Stimulated activated CD4-positive, alpha-beta T cell treated with anti-CD3 and anti-CD28 coated beads, Interleukin-15, amount 100 ng/mL, for 48 hours (primary cell): ENCODE data around the gene TMEM117.
"Not testable (repeated sequence)": the region's sequence is repeated elsewhere in the genome, so short reads cannot be mapped to it uniquely, and the experiment has no call there.

Experiments
- DNase-seq, 2 donors: peaks; one replicate each; pipeline ENCODE4 v3.0.0-alpha.2; 2020; ENCODE audit warnings: low read depth in 2 of 2

The TMEM117 gene

GRCh38 chr12:43840338-43840737 lies 4.5 kb downstream of the TMEM117 start:
- DNase-seq, result no peak

GRCh38 chr12:43841253-43841652 lies 5.4 kb downstream of the TMEM117 start:
- DNase-seq, result no peak

- no peak for DNase-seq
These were observed 6.4 kb downstream of the TMEM117 start for GRCh38 chr12:43842259-43842658.

- not testable (repeated sequence) for DNase-seq
These were observed 11.7 kb downstream of the TMEM117 start for GRCh38 chr12:43847425-43848225.

GRCh38 chr12:43848226-43848507 lies 12.3 kb downstream of the TMEM117 start:
- no peak for DNase-seq

- no peak for DNase-seq
These were observed 12.9 kb downstream of the TMEM117 start for GRCh38 chr12:43848786-43849185.

GRCh38 chr12:43852744-43853143 lies 16.9 kb downstream of the TMEM117 start:
- DNase-seq, result no peak

- no peak for DNase-seq
These were observed 21.1 kb downstream of the TMEM117 start for GRCh38 chr12:43856972-43857371.

GRCh38 chr12:43858096-43858495 lies 22.2 kb downstream of the TMEM117 start:
- DNase-seq, result no peak

- no peak for DNase-seq
These were observed 23.1 kb downstream of the TMEM117 start for GRCh38 chr12:43858991-43859390.

- DNase-seq, result no peak
These were observed 25.3 kb downstream of the TMEM117 start for GRCh38 chr12:43861015-43861839.

GRCh38 chr12:43861840-43862150 lies 25.9 kb downstream of the TMEM117 start:
- DNase-seq, result no peak

- DNase-seq, result no peak
These were observed 28.0 kb downstream of the TMEM117 start for GRCh38 chr12:43863770-43864366.

- not testable (repeated sequence) for DNase-seq
These were observed 28.7 kb downstream of the TMEM117 start for GRCh38 chr12:43864557-43864956.

GRCh38 chr12:43869184-43869583 lies 33.3 kb downstream of the TMEM117 start:
- no peak for DNase-seq

GRCh38 chr12:43869765-43870164 lies 33.9 kb downstream of the TMEM117 start:
- DNase-seq, result not testable (repeated sequence)

- not testable (repeated sequence) for DNase-seq
These were observed 35.4 kb downstream of the TMEM117 start for GRCh38 chr12:43871258-43871657.

- no peak for DNase-seq
These were observed 36.5 kb downstream of the TMEM117 start for GRCh38 chr12:43872396-43872795.

GRCh38 chr12:43878050-43878449 lies 42.2 kb downstream of the TMEM117 start:
- DNase-seq, result no peak

GRCh38 chr12:43880547-43880946 lies 44.7 kb downstream of the TMEM117 start:
- no peak for DNase-seq

GRCh38 chr12:43882578-43883178 lies 46.8 kb downstream of the TMEM117 start:
- DNase-seq, result peak in 1 of 2 donors; percentile 2

- DNase-seq, result no peak
These were observed 47.4 kb downstream of the TMEM117 start for GRCh38 chr12:43883311-43883710.
